Heart left ventricle (tissue), 13 donors: ENCODE measurements around the gene CLK4.

Experiments
- POLR2A ChIP-seq, 2 donors: fragments of 450-650 bp; IDR thresholded peaks; one replicate each; pipeline ENCODE4 v1.6.1; 2017; ENCODE audit warnings: antibody characterized with exemption in 2 of 2, mild to moderate bottlenecking in 2 of 2, moderate library complexity in 2 of 2
- TF ChIP-seq, protein P1 (sequence below), 12 donors: fragments of 200-600 bp; sonication (generic) in 4 of 12; IDR thresholded peaks; one replicate each; pipeline versions ENCODE4 v1.5.0 to v1.8.0; 2018 to 2022; ENCODE audit warnings: antibody characterized with exemption in 12 of 12, mild to moderate bottlenecking in 5 of 12
- donor health status: ischemic (EF 13 %, LVEDD 7.1; RV severe dilation, severe dysfunction).
- donor health status: DM: no; HTN: yes; CAD: no.
- donor health status: DM: no; HTN: no; CAD: no.
- donor health status: ischemic (EF 25% LVEDD 6.9; RV normal size, moderate dysfunction).
- donor health status: ischemic (EF 25% LVEDD 5.7; RV mildly dilated, moderate dysfunction).
- donor health status: ischemic (EF 35%, LVEDD 5.7; RV mildly dilated, moderate dysfunction).
- donor health status: nonischemic (EF 11% LVEDD 7.7; RV severe dilation, severe dysfunction).
- donor health status: DM: yes; HTN: yes; CAD: no.
- donor health status: PGD.
- donor health status: ischemic (EF 29% LVEDD 5.4; RV normal size, mild dysfunction).
- donor health status: nonischemic (EF 23%, LVEDD 6.1; RV moderate dilation, normal function).

DNA sequence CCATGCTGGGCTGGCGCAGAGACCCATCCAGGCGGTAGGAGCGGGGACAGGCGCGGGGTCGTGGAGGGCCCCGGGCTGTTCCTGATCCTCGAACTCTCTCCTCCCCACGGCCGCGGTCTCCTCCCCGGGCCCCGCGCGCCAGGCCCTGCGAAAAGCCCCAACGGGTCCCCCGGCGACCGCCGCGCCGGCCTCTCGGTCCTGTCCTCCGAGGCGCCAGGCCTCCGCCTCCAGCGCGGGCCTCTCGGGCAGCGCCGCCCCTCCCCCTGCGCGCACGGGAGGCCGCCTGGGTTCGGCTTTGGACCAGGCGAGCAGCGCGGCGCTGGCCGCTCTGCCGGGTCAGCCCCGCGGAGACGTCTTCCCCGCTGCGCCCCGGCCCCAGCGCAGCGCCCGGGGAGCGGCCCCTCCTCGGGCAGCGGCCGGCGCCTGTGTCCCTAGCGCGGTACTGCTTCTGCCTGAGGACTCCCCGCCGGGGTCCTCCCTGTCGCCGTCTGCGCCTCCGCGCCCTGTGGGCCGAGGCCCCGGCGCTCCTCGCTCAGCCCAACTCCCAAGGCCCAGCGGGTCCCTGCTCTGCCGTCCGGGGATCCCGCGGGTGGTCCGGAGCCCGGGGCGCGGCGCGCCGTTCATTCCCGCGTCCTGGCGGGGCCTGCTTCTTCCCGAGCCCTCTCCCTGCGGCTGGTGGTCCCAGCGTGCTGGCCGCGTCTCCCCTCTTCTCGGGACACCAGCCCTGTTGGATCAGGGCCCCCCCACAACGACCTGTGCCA, 50.1 kb downstream of the CLK4 start:
- TF ChIP-seq, protein P1, sequence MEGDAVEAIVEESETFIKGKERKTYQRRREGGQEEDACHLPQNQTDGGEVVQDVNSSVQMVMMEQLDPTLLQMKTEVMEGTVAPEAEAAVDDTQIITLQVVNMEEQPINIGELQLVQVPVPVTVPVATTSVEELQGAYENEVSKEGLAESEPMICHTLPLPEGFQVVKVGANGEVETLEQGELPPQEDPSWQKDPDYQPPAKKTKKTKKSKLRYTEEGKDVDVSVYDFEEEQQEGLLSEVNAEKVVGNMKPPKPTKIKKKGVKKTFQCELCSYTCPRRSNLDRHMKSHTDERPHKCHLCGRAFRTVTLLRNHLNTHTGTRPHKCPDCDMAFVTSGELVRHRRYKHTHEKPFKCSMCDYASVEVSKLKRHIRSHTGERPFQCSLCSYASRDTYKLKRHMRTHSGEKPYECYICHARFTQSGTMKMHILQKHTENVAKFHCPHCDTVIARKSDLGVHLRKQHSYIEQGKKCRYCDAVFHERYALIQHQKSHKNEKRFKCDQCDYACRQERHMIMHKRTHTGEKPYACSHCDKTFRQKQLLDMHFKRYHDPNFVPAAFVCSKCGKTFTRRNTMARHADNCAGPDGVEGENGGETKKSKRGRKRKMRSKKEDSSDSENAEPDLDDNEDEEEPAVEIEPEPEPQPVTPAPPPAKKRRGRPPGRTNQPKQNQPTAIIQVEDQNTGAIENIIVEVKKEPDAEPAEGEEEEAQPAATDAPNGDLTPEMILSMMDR (IDR thresholded peaks at IDR 0.05): no peak
- no peak for TF ChIP-seq POLR2A (IDR thresholded peaks at IDR 0.05)
